ENCODE measurements around the gene VAPA.

- peak; percentile 84 for TF ChIP-seq CTCF (IDR thresholded peaks at IDR 0.05; ENCODE audit: low read length)
- no peak for TF ChIP-seq EZH2 (IDR thresholded peaks at IDR 0.05; ENCODE audit: borderline replicate concordance, low read length)
Observed at GRCh38 chr18:9951022-9951859, 37.4 kb downstream of the VAPA start.

Data from OCI-LY1 (cell line).